ENCODE data around the gene FBXL13.

- TF ChIP-seq, protein P1, sequence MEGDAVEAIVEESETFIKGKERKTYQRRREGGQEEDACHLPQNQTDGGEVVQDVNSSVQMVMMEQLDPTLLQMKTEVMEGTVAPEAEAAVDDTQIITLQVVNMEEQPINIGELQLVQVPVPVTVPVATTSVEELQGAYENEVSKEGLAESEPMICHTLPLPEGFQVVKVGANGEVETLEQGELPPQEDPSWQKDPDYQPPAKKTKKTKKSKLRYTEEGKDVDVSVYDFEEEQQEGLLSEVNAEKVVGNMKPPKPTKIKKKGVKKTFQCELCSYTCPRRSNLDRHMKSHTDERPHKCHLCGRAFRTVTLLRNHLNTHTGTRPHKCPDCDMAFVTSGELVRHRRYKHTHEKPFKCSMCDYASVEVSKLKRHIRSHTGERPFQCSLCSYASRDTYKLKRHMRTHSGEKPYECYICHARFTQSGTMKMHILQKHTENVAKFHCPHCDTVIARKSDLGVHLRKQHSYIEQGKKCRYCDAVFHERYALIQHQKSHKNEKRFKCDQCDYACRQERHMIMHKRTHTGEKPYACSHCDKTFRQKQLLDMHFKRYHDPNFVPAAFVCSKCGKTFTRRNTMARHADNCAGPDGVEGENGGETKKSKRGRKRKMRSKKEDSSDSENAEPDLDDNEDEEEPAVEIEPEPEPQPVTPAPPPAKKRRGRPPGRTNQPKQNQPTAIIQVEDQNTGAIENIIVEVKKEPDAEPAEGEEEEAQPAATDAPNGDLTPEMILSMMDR (IDR thresholded peaks at IDR 0.05): no peak
- no peak for TF ChIP-seq POLR2A (IDR thresholded peaks at IDR 0.05)
Observed at GRCh38 chr7:102829075-102829474, 245.5 kb downstream of the FBXL13 start.
